IMR-90 (cell line): ENCODE measurements around the gene MYL4. TPM values are rescaled to one million over a fixed set of nuclear protein-coding genes. Genes with fewer than 3 reads are reported as not detected.
A peak's percentile ranks its signal among the peaks of the same experiment; 100 is the strongest.

Experiments used
- ATAC-seq: fragments of 200-7000 bp; cut with Tn5 transposase; 2 replicates; pipeline ENCODE4 v1.9.1; 2020; ENCODE audit warnings: low read depth, mild to moderate bottlenecking, moderate library complexity
- BruUV-seq: library from RNA; stranded (reverse); fragments of 400-500 nt; replicated peaks from 2 replicates; lab custom pipeline; 2021; lab: Mats Ljungman, UMichigan
- CTCF ChIA-PET: fragments of 300-600 bp; formaldehyde crosslinking; extraction: SDS; loops from one replicate; lab custom pipeline; 2021; ENCODE audit warnings: antibody characterized with exemption; lab: Yijun Ruan, JAX
- POLR2A ChIA-PET: fragments of 300-600 bp; sonication (Branson Sonifier 250); formaldehyde crosslinking; loops from one replicate; lab custom pipeline; 2022; ENCODE audit warnings: antibody characterized with exemption; ENCODE audit not compliant: unreplicated experiment; lab: Charles Lee
- DNase-seq: peaks from one replicate; pipeline ENCODE4 v3.0.0; 2013
- H2AFZ ChIP-seq: replicated peaks from 2 replicates; pipeline ENCODE3; 2013; ENCODE audit warnings: low read length, mild to moderate bottlenecking; ENCODE audit not compliant: poor library complexity
- H2AK5ac ChIP-seq: 2 replicates; pipeline ENCODE4 v1.6.1; 2013; ENCODE audit warnings: low read depth, low read length, inconsistent platforms
- H2AK9ac ChIP-seq: replicated peaks from 2 replicates; pipeline ENCODE3; 2013; ENCODE audit warnings: mild to moderate bottlenecking, low read depth, low read length, moderate library complexity; ENCODE audit not compliant: poor library complexity
- H2BK120ac ChIP-seq: 2 replicates; pipeline ENCODE4 v1.6.1; 2013; ENCODE audit warnings: low read depth, low read length, inconsistent platforms
- H2BK15ac ChIP-seq: 3 replicates; pipeline ENCODE4 v1.6.1; 2013; ENCODE audit warnings: low read depth, low read length, inconsistent platforms
- H2BK20ac ChIP-seq: 2 replicates; pipeline ENCODE4 v1.6.1; 2013; ENCODE audit warnings: low read depth, mild to moderate bottlenecking, inconsistent platforms, low read length, moderate library complexity
- H2BK5ac ChIP-seq: 2 replicates; pipeline ENCODE4 v1.6.1; 2013; ENCODE audit warnings: mild to moderate bottlenecking, low read depth, low read length, inconsistent platforms; ENCODE audit not compliant: poor library complexity, severe bottlenecking
- H3K14ac ChIP-seq: replicated peaks from 2 replicates; pipeline ENCODE4 v1.6.1; 2013; ENCODE audit warnings: low read depth, low read length, inconsistent platforms
- H3K18ac ChIP-seq: 2 replicates; pipeline ENCODE4 v1.6.1; 2013; ENCODE audit warnings: low read depth, low read length, control low read depth
- H3K23ac ChIP-seq: 2 replicates; pipeline ENCODE4 v1.6.1; 2013; ENCODE audit warnings: low read depth, low read length, inconsistent platforms
- H3K27ac ChIP-seq: 2 replicates; pipeline ENCODE4 v1.5.1; 2013; ENCODE audit warnings: mild to moderate bottlenecking, control low read depth, low read length; ENCODE audit not compliant: insufficient read depth
- H3K27me3 ChIP-seq: 2 replicates; pipeline ENCODE4 v1.6.1; 2013; ENCODE audit warnings: low read length; ENCODE audit not compliant: control insufficient read depth, insufficient read depth
- H3K36me3 ChIP-seq: 2 replicates; pipeline ENCODE4 v1.6.1; 2013; ENCODE audit warnings: low read length, mixed read lengths; ENCODE audit not compliant: control insufficient read depth, insufficient read depth
- H3K4ac ChIP-seq: 2 replicates; pipeline ENCODE4 v1.6.1; 2013; ENCODE audit warnings: low read depth, low read length, inconsistent platforms
- H3K4me1 ChIP-seq: 2 replicates; pipeline ENCODE4 v1.6.1; 2013; ENCODE audit warnings: low read length, mixed read lengths; ENCODE audit not compliant: control insufficient read depth, insufficient read depth
- H3K4me2 ChIP-seq: 2 replicates; pipeline ENCODE4 v1.6.1; 2013; ENCODE audit warnings: low read depth, mild to moderate bottlenecking, control low read depth, low read length, moderate library complexity
- H3K4me3 ChIP-seq: 2 replicates; pipeline ENCODE4 v1.5.1; 2013; ENCODE audit warnings: low read depth, mild to moderate bottlenecking, control low read depth, low read length, moderate library complexity; ENCODE audit not compliant: insufficient read depth
- H3K56ac ChIP-seq: 2 replicates; pipeline ENCODE4 v1.6.1; 2013; ENCODE audit warnings: low read length, inconsistent platforms; ENCODE audit not compliant: insufficient read depth; ENCODE audit errors: extremely low read depth
- H3K79me1 ChIP-seq, 2 experiments: 2 replicates each; pipeline ENCODE4 v1.6.1; 2013; ENCODE audit warnings: low read length in 2 of 2, inconsistent platforms in 1 of 2, low read depth in 1 of 2
- H3K9ac ChIP-seq: 2 replicates; pipeline ENCODE4 v1.6.1; 2013; ENCODE audit warnings: low read depth, low read length, control low read depth
- H3K9me1 ChIP-seq: 2 replicates; pipeline ENCODE4 v1.6.1; 2013; ENCODE audit warnings: low read length, inconsistent platforms; ENCODE audit not compliant: insufficient read depth
- H3K9me3 ChIP-seq: 2 replicates; pipeline ENCODE4 v1.6.1; 2013; ENCODE audit warnings: low read length; ENCODE audit not compliant: control insufficient read depth, insufficient read depth
- H4K20me1 ChIP-seq: 2 replicates; pipeline ENCODE4 v1.6.1; 2013; ENCODE audit warnings: low read length, inconsistent platforms; ENCODE audit not compliant: insufficient read depth
- H4K5ac ChIP-seq: 2 replicates; pipeline ENCODE4 v1.6.1; 2013; ENCODE audit warnings: mild to moderate bottlenecking, low read depth, low read length, control low read depth
- H4K8ac ChIP-seq, 2 experiments: 2 replicates each; pipeline ENCODE4 v1.6.1; 2013; ENCODE audit warnings: low read depth in 2 of 2, low read length in 2 of 2, control low read depth in 1 of 2, inconsistent platforms in 1 of 2
- H4K91ac ChIP-seq: 2 replicates; pipeline ENCODE4 v1.6.1; 2013; ENCODE audit warnings: low read depth, low read length, inconsistent platforms; ENCODE audit not compliant: insufficient read depth
- BHLHE40 ChIP-seq: fragments of 150-350 bp; IDR thresholded peaks from 2 replicates; pipeline ENCODE4 v1.6.1; 2016; ENCODE audit warnings: mild to moderate bottlenecking, low read depth, low read length
- CEBPB ChIP-seq: IDR thresholded peaks from 2 replicates; pipeline ENCODE4 v1.6.1; 2012; ENCODE audit warnings: low read depth, low read length, improper control_type of control experiment
- CHD1 ChIP-seq: IDR thresholded peaks from 2 replicates; pipeline ENCODE4 v1.6.1; 2012; ENCODE audit warnings: low read depth, low read length, improper control_type of control experiment
- CTCF ChIP-seq: conservative IDR thresholded peaks from 2 replicates; pipeline ENCODE4 v1.5.1; 2012; ENCODE audit warnings: mild to moderate bottlenecking, low read depth, low read length, improper control_type of control experiment
- ELK1 ChIP-seq: fragments of 150-350 bp; IDR thresholded peaks from 2 replicates; pipeline ENCODE4 v1.6.1; 2016; ENCODE audit warnings: low read depth, mild to moderate bottlenecking, low read length, moderate library complexity, borderline replicate concordance
- FOS ChIP-seq: fragments of 150-350 bp; IDR thresholded peaks from 2 replicates; pipeline ENCODE4 v1.6.1; 2016; ENCODE audit warnings: low read depth, low read length
- MAFK ChIP-seq: IDR thresholded peaks from 2 replicates; pipeline ENCODE4 v1.6.1; 2012; ENCODE audit warnings: low read depth, low read length, improper control_type of control experiment
- MAZ ChIP-seq: IDR thresholded peaks from 2 replicates; pipeline ENCODE4 v1.6.1; 2012; ENCODE audit warnings: low read depth, mild to moderate bottlenecking, low read length, improper control_type of control experiment, moderate library complexity, borderline replicate concordance
- MXI1 ChIP-seq: IDR thresholded peaks from 2 replicates; pipeline ENCODE4 v1.6.1; 2012; ENCODE audit warnings: low read depth, mild to moderate bottlenecking, low read length, moderate library complexity, borderline replicate concordance
- NFE2L2 ChIP-seq: fragments of 150-350 bp; IDR thresholded peaks from 2 replicates; pipeline ENCODE4 v1.6.1; 2016; ENCODE audit warnings: low read depth, mild to moderate bottlenecking, low read length
- POLR2A ChIP-seq: IDR thresholded peaks from 2 replicates; pipeline ENCODE4 v1.6.1; 2012; ENCODE audit warnings: mild to moderate bottlenecking, low read depth, low read length
- RAD21 ChIP-seq: IDR thresholded peaks from 2 replicates; pipeline ENCODE4 v1.6.1; 2012; ENCODE audit warnings: low read length, improper control_type of control experiment
- RCOR1 ChIP-seq: IDR thresholded peaks from 2 replicates; pipeline ENCODE4 v1.6.1; 2012; ENCODE audit warnings: mild to moderate bottlenecking, low read length, improper control_type of control experiment; ENCODE audit not compliant: insufficient replicate concordance
- RFX5 ChIP-seq: IDR thresholded peaks from 2 replicates; pipeline ENCODE4 v1.8.0; 2012; ENCODE audit warnings: low read depth, mild to moderate bottlenecking, low read length, moderate library complexity
- SMC3 ChIP-seq: fragments of 150-350 bp; IDR thresholded peaks from 2 replicates; pipeline ENCODE4 v1.6.1; 2016; ENCODE audit warnings: low read depth, mild to moderate bottlenecking, antibody characterized with exemption, low read length, moderate library complexity
- USF2 ChIP-seq: fragments of 150-350 bp; IDR thresholded peaks from 2 replicates; pipeline ENCODE4 v1.6.1; 2017; ENCODE audit warnings: mild to moderate bottlenecking, antibody characterized with exemption, low read length, low read depth
- WGBS, 2 experiments: methylation state at CpG; one replicate each; pipeline versions ENCODE4 v1.1.5 to v1.1.7; 2013; ENCODE audit warnings: missing lambda C conversion rate in 2 of 2; ENCODE audit not compliant: insufficient read length in 1 of 2; ENCODE audit errors: extremely low coverage in 2 of 2; 5-methylcytosine and 5-hydroxymethylcytosine counted together
- dilution Hi-C: fragments of 300-500 bp; cut with HindIII; formaldehyde crosslinking; loops from one replicate; pipeline ENCODE4 v1.14.3; 2018; ENCODE audit warnings: low sequenced_read_pairs; ENCODE audit not compliant: unreplicated experiment
- in situ Hi-C: fragments of 300-500 bp; cut with MboI; formaldehyde crosslinking; loops from 3 replicates; pipeline ENCODE4 v1.14.3; 2019; ENCODE audit warnings: low sequenced_read_pairs, inconsistent platforms, mixed read lengths
- intact Hi-C: fragments of 100-400 bp; cut with micrococcal nuclease; formaldehyde crosslinking; loops from 2 replicates; pipeline ENCODE4 v1.10.0; 2022
- polyA plus RNA-seq, 3 experiments: library from polyadenylated mRNA; depleted of rRNA; stranded (reverse); fragments of >200 nt; gene quantifications; 2 replicates each; pipeline ENCODE4 v1.2.3, GENCODE V29; 2012; ENCODE audit warnings: low replicate concordance in 1 of 3
- total RNA-seq: library from RNA; depleted of rRNA; stranded (reverse); fragments of >200 nt; gene quantifications from 2 replicates; pipeline ENCODE4 v1.2.3, GENCODE V29; 2012

The MYL4 gene
- total and polyA plus RNA-seq, 2 of the 4 experiments (the other 2 are of a cell fraction), result not detected

- peak overlapping the region; percentile 46 for H2AFZ ChIP-seq
- peak; percentile 51 for DNase-seq
- in situ Hi-C loops (no loop called here), dilution Hi-C loops (no loop called here), intact Hi-C loops (loop anchor here (2.0 kb wide), 1 partner anchor 28 kb away; no protein-coding TSS in a partner anchor)
- H4K5ac ChIP-seq, result peak overlapping the region; percentile 78; the same call in 1 of the 2 replicates
- peak overlapping the region; percentile 67 for H3K27ac ChIP-seq
- TF ChIP-seq ELK1 (no peak), MAZ (no peak), NFE2L2 (no peak), CEBPB (no peak), USF2 (no peak), CHD1 (no peak), RFX5 (no peak), MXI1 (no peak), SMC3 (no peak), BHLHE40 (no peak), POLR2A (no peak), CTCF (no peak), RAD21 (no peak), MAFK (no peak), FOS (no peak), RCOR1 (no peak)
- H2BK20ac ChIP-seq, result peak overlapping the region; percentile 81
- H4K20me1 ChIP-seq, result no peaks in the 10 kb centered on the region
- H3K23ac ChIP-seq, result peak overlapping the region; percentile 64
- H3K9me1 ChIP-seq, result peaks cover 22% of the 10 kb centered on the region
- CTCF ChIA-PET, result interaction anchor here (0.8 kb wide), 1 partner anchor 18 kb away, joined by 3 read pairs; no protein-coding TSS in a partner anchor
- H2BK5ac ChIP-seq, result peak overlapping the region; percentile 94
- H3K18ac ChIP-seq, result peak overlapping the region; percentile 79; the same call in 1 of the 2 replicates
- no peaks in the 10 kb centered on the region for H3K9me3 ChIP-seq
- H2BK120ac ChIP-seq, result peak overlapping the region; percentile 90
- POLR2A ChIA-PET, result no interaction called here
- H3K27me3 ChIP-seq, result no peaks in the 10 kb centered on the region
- H3K36me3 ChIP-seq, result no peaks in the 10 kb centered on the region
- H3K79me1 ChIP-seq, result peaks cover 25 to 57% of the 10 kb centered on the region in 2 experiments
- H2AK9ac ChIP-seq, result no peak overlapping the region
- peak overlapping the region; percentile 83 for H2AK5ac ChIP-seq
- peak overlapping the region; percentile 89; the same call in 2 of the 3 replicates for H2BK15ac ChIP-seq
- H3K4me3 ChIP-seq, result no peak overlapping the region
- no peak for ATAC-seq
- no CpG with 5 or more reads among the region's 6 CpGs for WGBS, 2 experiments
- peak overlapping the region; percentile 80 for H4K91ac ChIP-seq
- peak overlapping the region; percentile 40 for H3K9ac ChIP-seq
- peak overlapping the region; percentile 89 for H3K4ac ChIP-seq
- peak overlapping the region; percentile 7 to 75; a peak in 3 of 4 replicates for H4K8ac ChIP-seq
- peak overlapping the region; percentile 83 for H3K56ac ChIP-seq
- no peak overlapping the region for H3K4me2 ChIP-seq
- peak overlapping the region; percentile 77 for H3K14ac ChIP-seq
- BruUV-seq, result no TSS peak
- peaks cover 12% of the 10 kb centered on the region for H3K4me1 ChIP-seq
These were observed 57.6 kb downstream of the MYL4 start for GRCh38 chr17:47266782-47267181.
